Measurements from ENCODE around the gene TMEM238L. TPM values are rescaled to one million over a fixed set of nuclear protein-coding genes. Genes with fewer than 3 reads are reported as not detected.

The TMEM238L gene
- total and polyA plus RNA-seq, 2 donors (not counting 3 experiments of a cell fraction or from before 2014, with no cell fraction given): not detected

- H3K36me3 ChIP-seq (ENCODE audit: control insufficient read depth in 2 of 2, extremely low read depth in 1 of 2, insufficient read depth in 2 of 2, low read length in 2 of 2): no peaks in the 10 kb centered on the region
- no peak overlapping the region for H3K27ac ChIP-seq (ENCODE audit: insufficient read depth, low read depth, low read length)
- no peak overlapping the region for H2AFZ ChIP-seq (ENCODE audit: low read depth, low read length)
- no peaks in the 10 kb centered on the region for H3K27me3 ChIP-seq (ENCODE audit: control insufficient read depth in 2 of 2, insufficient read depth in 2 of 2, low read length in 2 of 2)
- dilution Hi-C loops (cut with MboI; ENCODE audit: extremely low pct_ligation_motif_present, low sequenced_read_pairs): no loop called here
- ChIA-PET CTCF (no interaction called here), POLR2A (no interaction called here)
- BruUV-seq (replicated peaks): no TSS peak
- no peaks in the 10 kb centered on the region for H3K79me2 ChIP-seq (ENCODE audit: control insufficient read depth, insufficient read depth, low read length)
- no peak overlapping the region for H3K4me3 ChIP-seq (replicated peaks in 1 of 3; ENCODE audit: insufficient read depth in 1 of 3, low read depth in 1 of 3, low read length in 3 of 3)
- no peaks in the 10 kb centered on the region for H3K9me1 ChIP-seq (replicated peaks; ENCODE audit: control insufficient read depth, extremely low read depth, insufficient read depth, low read length)
- TF ChIP-seq GATA2 (IDR thresholded peaks at IDR 0.05; ENCODE audit: insufficient read depth, insufficient read length, low read depth, low read length) (no peak), POLR2AphosphoS5 (IDR thresholded peaks at IDR 0.05; ENCODE audit: insufficient read depth, low read depth, low read length) (no peak), MAX (IDR thresholded peaks at IDR 0.05; ENCODE audit: insufficient read depth, insufficient read length) (no peak), MYC (IDR thresholded peaks at IDR 0.05; ENCODE audit: low read depth, low read length) (no peak), FOS (IDR thresholded peaks at IDR 0.05; ENCODE audit: borderline replicate concordance, insufficient read depth, low read length) (no peak), POLR2A (IDR thresholded peaks at IDR 0.05; ENCODE audit: low read depth, low read length) (no peak), CTCF (IDR thresholded peaks at IDR 0.05; ENCODE audit: extremely low read depth in 1 of 2, insufficient read depth in 1 of 2, low read depth in 1 of 2, low read length in 2 of 2) (no peak), EZH2 (IDR thresholded peaks at IDR 0.05; ENCODE audit: borderline replicate concordance, low read depth, low read length, severe bottlenecking) (no peak), JUN (IDR thresholded peaks at IDR 0.05; ENCODE audit: borderline replicate concordance, insufficient read depth, insufficient read length, low read depth) (no peak)
- H3K9ac ChIP-seq (replicated peaks; ENCODE audit: extremely low read depth, insufficient read depth, low read length): no peak overlapping the region
- FAIRE-seq: no peak
- H3K4me2 ChIP-seq (ENCODE audit: insufficient read depth, low read length): no peak overlapping the region
- intact Hi-C loops (cut with micrococcal nuclease): no loop called here
- H3K4me1 ChIP-seq (ENCODE audit: control insufficient read depth, extremely low read depth, insufficient read depth, low read length): no peaks in the 10 kb centered on the region
- H4K20me1 ChIP-seq (replicated peaks; ENCODE audit: control insufficient read depth, extremely low read depth, insufficient read depth, low read length): no peaks in the 10 kb centered on the region
- no peak for DNase-seq (ENCODE audit: low read depth, low spot score)
- no peaks in the 10 kb centered on the region for H3K9me3 ChIP-seq (replicated peaks; ENCODE audit: control insufficient read depth, insufficient read depth, low read length)
Observed at GRCh38 chr17:10762037-10762436, 41.9 kb downstream of the TMEM238L start.

All from endothelial cell of umbilical vein (primary cell).